ENCODE measurements around the gene ARHGEF3.
A peak's percentile ranks its signal among the peaks of the same experiment; 100 is the strongest.

The ARHGEF3 gene

DNA sequence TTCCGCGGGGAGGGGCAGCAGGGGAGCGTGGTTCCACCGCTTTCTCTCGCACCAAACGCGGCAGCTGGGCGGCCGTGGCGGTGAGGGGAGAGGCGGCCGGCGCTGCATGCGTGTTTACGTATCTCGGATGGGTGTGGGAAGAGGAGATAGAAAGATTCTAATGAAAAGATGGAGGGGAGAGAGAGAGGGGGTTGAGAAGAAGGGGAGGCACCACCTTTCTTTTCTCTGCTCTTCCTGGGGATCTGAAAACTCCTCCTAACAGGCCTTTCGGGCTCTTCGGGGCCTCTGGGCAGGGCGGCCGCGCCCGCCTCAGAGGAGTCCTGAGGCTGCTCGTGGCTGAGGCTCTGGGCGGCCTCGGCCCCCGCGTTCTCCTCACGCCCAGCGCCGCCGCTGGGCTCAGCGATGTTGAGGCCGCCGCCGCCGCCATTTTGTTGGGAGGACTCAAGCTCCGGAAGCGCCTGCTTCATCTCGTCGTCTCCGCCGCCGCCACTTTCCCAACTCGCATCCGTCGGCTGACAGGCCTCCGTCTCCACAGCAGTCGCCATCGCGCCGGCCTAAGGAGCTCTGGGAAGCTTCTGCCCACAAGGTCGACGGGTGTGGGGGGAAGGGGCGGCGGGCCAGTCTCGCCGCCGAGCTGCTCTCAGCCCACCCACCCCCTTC is 119.2 kb downstream of the ARHGEF3 start:
- in situ Hi-C loops (cut with HindIII; ENCODE audit: low pct_ligation_motif_present, low sequenced_read_pairs): no loop called here
- peak overlapping the region; percentile 97 for H3K27ac ChIP-seq
- H3K36me3 ChIP-seq (replicated peaks): no peaks in the 10 kb centered on the region
- peak; percentile 71 for DNase-seq
- peak overlapping the region; percentile 77 for H3K4me3 ChIP-seq (ENCODE audit: low read depth, low read length)
- TF ChIP-seq, protein P1, sequence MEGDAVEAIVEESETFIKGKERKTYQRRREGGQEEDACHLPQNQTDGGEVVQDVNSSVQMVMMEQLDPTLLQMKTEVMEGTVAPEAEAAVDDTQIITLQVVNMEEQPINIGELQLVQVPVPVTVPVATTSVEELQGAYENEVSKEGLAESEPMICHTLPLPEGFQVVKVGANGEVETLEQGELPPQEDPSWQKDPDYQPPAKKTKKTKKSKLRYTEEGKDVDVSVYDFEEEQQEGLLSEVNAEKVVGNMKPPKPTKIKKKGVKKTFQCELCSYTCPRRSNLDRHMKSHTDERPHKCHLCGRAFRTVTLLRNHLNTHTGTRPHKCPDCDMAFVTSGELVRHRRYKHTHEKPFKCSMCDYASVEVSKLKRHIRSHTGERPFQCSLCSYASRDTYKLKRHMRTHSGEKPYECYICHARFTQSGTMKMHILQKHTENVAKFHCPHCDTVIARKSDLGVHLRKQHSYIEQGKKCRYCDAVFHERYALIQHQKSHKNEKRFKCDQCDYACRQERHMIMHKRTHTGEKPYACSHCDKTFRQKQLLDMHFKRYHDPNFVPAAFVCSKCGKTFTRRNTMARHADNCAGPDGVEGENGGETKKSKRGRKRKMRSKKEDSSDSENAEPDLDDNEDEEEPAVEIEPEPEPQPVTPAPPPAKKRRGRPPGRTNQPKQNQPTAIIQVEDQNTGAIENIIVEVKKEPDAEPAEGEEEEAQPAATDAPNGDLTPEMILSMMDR (IDR thresholded peaks at IDR 0.05; ENCODE audit: low read depth, low read length, missing control alignments): peak; percentile 20
- no peaks in the 10 kb centered on the region for H3K27me3 ChIP-seq (replicated peaks)

DNA sequence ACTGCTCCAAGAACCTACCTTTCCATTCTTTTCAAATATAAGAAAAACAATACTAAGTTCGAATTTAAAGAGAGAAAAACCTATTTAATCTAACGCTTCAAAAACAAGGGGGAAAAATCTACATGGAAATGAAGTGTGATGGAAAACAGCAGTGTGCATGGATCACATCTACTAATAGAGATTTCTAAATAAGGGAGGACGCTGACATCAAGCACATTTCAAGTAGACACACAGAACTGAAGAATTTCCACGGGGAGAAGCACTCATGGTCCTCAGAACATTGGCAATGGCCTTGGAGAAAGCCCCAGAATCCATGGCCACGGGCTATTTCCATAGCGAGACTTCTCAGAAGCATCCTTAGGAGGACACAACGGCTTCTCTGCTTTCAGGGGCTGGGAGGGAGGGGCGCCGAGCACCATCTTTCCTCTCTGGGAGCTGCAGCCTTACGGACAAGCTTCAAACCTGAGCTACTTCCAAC is 119.7 kb downstream of the ARHGEF3 start:
- TF ChIP-seq, protein P1 (IDR thresholded peaks at IDR 0.05; ENCODE audit: low read depth, low read length, missing control alignments): no peak
- no peaks in the 10 kb centered on the region for H3K36me3 ChIP-seq (replicated peaks)
- H3K4me3 ChIP-seq (ENCODE audit: low read depth, low read length): peak overlapping the region; percentile 77
- in situ Hi-C loops (cut with HindIII; ENCODE audit: low pct_ligation_motif_present, low sequenced_read_pairs): no loop called here
- no peak for DNase-seq
- no peaks in the 10 kb centered on the region for H3K27me3 ChIP-seq (replicated peaks)
- H3K27ac ChIP-seq: peak overlapping the region; percentile 97

DNA sequence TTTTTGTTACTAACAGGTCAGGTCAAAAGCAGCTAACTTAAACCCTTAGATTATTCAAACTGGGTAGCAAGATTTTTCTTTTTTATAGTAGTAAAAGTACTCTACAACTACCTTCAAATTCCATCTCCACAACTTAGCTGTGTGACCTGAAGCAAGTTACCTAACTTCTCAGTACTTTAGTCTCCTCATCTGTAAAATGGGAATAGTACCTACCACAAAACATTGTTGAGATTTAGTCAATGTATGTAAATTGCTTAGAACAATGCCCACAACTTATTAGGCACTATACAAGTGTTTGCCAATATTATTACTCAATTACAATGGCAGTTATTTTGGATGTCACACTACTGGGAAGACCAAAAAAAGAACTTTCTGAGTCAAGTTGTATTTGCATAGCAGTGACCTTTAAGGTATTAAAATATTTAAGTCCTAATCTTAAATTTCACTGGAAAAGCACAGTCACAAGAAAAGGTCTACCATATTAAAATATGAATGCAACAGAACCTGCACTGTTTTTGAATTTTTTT is 121.6 kb downstream of the ARHGEF3 start:
- no peaks in the 10 kb centered on the region for H3K36me3 ChIP-seq (replicated peaks)
- H3K4me3 ChIP-seq (ENCODE audit: low read depth, low read length): no peak overlapping the region
- TF ChIP-seq, protein P1 (IDR thresholded peaks at IDR 0.05; ENCODE audit: low read depth, low read length, missing control alignments): no peak
- DNase-seq: no peak
- H3K27me3 ChIP-seq (replicated peaks): no peaks in the 10 kb centered on the region
- no peak overlapping the region for H3K27ac ChIP-seq
- in situ Hi-C loops (cut with HindIII; ENCODE audit: low pct_ligation_motif_present, low sequenced_read_pairs): no loop called here

Measured in brain microvascular endothelial cell (primary cell).